OCI-LY3 (cell line): ENCODE results near the gene SULT1A3.

Experiments
- CTCF ChIP-seq: fragments of 200-600, 300-600 bp; sonication (generic); IDR thresholded peaks from 2 replicates; pipeline ENCODE4 v1.5.1; 2014; ENCODE audit warnings: antibody characterized with exemption, low read length, low read depth
- EZH2phosphoT487 ChIP-seq: fragments of 200-600 bp; shearing (Covaris generic); IDR thresholded peaks from 2 replicates; pipeline ENCODE4 v1.6.1; 2018; ENCODE audit warnings: antibody characterized with exemption, mixed run types, low read depth

- TF ChIP-seq CTCF (no peak), EZH2phosphoT487 (no peak)
Measured at GRCh38 chr16:30152517-30152916, 46.5 kb upstream of the SULT1A3 start.
